ENCODE results near the gene MUC4.
"Not testable (repeated sequence)": the region's sequence is repeated elsewhere in the genome, so short reads cannot be mapped to it uniquely, and the experiment has no call there.

Gene MUC4

DNA sequence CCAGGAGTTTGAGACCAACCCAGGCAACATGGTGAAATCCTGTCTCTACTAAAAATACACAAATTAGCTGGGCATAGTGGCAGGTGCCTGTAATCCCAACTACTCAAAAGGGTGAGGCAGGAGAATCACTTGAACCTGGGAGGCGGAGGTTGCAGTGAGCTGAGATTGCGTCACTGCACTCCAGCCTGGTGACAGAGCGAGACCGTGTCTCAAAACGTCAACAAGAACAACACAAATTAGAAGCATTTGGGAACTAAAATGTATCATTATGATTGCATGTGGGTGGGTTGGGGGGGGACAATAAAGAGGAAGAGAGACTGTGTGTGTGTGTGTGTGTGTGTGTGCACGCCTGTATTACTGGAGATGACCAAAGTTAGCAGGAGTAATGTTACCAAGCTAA lies 73.9 kb downstream of the MUC4 start:
- not testable (repeated sequence) for DNase-seq (ENCODE audit: low spot score)

DNA sequence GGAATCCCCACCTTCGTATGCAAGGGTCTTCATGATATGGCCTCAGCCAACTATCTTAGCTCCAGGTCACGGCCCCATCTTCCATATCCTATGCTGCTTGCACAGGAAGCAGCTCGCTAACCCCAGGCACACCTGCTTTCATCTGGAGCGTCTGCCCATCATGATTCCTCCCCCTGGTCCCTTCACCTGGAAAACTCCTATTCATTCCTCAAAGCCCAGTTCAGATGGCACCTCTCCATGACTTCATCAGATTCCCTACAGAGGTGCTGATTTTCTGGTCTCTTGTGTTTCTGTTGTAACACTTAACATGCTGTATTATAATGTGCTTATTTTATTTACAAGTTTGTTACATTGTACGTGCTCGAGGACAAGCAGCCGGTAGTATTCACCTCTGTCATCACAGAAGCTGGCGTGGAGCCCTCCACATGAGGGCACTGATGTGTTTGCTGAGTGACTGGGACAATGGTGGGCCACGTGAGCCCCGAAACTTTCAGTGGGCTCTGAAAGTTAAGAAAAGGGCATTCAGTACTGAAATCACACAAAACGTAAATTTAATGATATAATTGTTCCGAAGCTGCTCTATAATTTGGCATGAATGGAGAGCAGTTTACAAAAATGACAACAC lies 74.8 kb downstream of the MUC4 start:
- DNase-seq (ENCODE audit: low spot score) = peak; percentile 31

DNA sequence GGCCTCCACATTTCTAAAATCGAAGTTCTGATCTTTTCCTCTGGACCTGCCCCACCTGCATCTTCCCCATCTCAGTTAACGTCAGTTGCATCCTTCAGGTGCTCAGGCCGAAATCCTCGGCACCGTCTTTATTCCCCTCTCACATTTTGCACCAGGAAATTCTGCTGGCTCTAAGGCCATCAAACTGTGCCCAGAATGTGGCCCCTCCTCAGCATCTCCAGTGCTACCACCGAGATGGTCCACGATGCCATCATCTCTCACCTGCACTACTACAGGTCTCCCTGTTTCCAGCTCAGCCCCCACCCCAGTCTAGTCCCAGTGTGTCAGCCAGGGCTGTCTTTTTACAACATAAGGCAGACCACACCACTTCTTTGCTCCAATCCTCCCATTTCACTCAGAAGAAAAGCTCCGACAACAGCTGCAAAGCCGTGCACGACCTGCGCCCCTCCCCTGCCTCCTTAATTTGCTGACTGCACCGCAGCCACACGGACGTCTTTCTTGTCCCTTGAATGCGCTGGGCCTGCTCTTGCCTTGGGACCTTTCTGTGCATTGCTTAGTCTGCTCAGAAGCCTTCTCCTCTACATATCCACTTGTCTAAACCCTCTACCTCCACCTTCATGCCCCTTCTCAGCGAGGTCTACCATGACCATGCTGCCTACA lies 76.6 kb downstream of the MUC4 start:
- DNase-seq (ENCODE audit: low spot score) = peak; percentile 34

DNA sequence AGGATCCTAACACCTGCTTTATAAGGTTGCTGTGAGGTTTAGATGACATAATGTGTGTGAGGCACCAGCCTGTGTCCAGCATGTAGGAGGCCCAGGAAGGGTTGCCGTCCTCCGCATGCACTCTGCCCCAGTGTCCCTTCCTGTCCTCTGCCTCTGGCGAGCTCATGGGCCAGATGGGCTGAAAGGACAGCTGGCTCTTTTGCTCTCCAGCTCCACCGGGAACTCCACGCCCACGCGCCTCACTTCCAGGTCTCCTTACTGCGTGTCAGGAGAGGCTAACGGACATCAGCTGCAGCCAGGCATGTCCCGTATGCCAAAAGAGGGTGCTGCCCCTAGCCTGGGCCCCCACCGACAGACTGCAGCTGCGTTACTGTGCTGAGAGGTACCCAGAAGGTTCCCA lies 78.8 kb downstream of the MUC4 start:
- peak; percentile 55 for DNase-seq (ENCODE audit: low spot score)

DNA sequence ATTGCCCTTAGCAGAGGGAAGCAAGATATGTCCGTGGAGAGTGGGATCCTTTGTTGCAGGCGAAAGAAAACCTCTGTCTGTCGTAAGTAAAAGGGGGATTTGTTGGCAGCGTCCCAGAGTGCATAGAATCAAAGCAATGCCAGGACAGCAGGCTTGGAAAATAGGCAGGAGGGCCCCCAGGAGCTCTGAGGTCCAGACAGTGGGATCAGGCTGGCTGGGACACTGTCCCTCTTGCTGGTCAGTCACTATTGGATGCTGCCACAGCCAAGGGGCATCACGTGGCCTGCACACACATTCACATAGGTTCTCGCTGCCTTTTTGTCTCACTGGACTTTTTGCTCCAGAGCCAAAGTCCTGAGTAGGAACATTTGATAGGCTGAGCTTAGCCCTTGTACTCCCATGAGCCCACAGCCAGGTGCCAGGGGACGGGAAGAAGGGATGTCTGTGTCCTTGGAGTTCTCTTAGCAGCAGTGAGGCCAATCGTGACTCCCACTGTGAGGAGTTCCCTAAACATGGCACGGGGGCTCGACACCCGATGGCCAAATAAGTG lies 80.3 kb downstream of the MUC4 start:
- DNase-seq (ENCODE audit: low spot score) = peak; percentile 44

DNA sequence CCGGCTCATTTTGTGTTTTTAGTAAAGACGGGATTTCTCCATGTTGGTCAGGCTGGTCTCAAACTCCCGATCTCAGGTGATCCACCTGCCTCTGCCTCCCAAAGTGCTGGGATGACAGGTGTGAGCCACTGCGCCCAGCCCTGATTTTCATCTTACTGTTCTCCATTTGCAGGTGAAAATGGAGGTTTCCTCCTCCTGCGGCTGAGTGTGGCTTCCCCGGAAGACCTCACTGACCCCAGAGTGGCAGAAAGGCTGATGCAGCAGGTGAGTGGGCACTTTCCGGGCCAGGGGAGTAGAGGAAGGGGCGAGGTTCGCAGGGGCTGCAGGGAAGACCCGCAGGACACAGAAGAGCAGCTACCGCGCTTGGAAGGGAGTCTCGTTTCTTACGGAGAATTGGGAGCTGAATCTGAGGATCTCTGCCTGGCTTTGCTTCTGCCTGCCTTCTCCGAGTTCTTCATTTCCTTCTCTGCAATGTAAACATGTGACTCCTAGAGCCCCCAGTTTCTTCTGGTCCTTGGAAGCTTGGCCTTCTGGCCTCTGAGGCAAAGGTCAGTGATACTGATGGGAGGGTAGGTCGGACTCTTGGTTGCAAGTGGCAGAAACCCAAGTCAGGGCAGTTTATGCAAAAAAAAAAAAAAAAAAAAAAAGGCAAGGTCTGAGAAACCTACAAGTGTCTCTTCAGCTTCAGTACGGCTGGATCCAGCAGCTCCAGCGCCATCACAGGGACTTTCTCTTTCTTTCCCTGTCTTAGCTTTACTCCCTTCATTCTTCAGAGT lies 82.1 kb downstream of the MUC4 start:
- DNase-seq (ENCODE audit: low spot score) = peak; percentile 45

DNA sequence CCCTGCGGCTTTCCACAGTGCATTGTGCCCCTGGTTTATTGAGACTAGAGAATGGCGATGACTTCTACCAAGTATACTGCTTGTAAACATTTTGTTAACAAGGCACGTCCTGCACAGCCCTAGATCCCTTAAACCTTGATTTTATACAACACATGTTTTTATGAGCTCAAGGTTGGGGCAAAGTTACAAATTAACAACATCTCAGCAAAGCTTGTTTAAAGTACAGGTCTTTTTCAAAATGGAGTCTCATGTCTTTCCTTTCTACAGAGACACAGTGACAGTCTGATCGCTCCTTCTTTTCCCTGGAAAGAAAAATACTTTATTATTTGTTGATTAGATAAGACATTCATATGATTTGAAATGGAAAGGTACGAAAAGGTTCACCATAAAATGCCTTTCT lies 82.9 kb downstream of the MUC4 start:
- DNase-seq (ENCODE audit: low spot score) = not testable (repeated sequence)

DNA sequence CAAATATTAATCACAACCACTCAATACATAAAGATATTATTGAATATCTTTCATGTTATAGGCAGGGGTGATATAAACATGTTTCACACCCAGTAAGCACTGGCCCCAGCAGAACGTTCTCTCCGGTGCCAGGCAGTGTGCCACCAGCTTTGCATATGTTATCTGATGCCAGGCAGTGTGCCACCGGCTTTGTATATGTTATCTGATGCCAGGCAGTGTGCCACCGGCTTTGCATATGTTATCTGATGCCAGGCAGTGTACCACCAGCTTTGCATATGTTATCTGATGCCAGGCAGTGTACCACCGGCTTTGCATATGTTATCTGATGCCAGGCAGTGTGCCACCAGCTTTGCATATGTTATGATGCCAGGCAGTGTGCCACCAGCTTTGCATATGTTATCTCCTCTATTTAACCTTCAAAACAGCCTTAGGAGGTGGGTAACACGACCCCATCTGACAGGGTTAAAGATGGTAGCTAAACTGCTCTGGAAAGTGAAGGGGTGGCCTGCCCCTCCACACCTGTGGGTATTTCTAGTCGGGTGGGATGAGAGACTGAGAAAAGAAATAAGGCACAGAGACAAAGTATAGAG lies 84.0 kb downstream of the MUC4 start:
- peak; percentile 36 for DNase-seq (ENCODE audit: low spot score)

DNA sequence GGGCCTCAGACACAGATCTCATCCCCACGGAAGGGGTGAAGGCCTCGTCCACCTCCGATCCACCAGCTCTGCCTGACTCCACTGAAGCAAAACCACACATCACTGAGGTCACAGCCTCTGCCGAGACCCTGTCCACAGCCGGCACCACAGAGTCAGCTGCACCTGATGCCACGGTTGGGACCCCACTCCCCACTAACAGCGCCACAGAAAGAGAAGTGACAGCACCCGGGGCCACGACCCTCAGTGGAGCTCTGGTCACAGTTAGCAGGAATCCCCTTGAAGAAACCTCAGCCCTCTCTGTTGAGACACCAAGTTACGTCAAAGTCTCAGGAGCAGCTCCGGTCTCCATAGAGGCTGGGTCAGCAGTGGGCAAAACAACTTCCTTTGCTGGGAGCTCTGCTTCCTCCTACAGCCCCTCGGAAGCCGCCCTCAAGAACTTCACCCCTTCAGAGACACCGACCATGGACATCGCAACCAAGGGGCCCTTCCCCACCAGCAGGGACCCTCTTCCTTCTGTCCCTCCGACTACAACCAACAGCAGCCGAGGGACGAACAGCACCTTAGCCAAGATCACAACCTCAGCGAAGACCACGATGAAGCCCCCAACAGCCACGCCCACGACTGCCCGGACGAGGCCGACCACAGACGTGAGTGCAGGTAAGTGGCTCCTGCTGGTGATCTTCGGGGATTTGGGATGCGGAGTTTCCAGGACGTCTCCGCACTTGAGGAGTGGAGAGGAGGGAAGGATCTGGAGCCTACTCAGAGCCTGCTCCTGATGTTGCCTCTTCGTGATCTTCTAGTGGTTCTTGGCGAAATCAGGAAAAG lies 85.6 kb downstream of the MUC4 start:
- DNase-seq (ENCODE audit: low spot score) = peak; percentile 24

DNA sequence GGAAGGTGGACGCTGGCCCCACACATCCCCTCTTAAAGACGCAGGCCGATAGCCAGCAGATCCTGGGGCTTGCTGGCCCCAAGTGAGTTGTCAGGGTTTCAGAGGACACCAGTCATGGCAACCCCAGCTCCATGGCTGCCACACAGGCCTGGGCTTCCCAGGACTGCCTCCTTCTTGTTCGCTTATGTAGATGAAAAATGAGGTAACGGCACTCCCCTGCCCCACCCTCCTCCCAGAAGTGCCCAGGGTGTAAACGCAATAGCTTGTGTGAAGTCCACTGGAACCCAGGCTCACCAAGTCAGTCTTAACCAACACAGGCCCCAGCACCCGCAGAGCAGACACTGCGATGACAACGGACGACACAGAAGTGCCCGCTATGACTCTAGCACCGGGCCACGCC lies 87.4 kb downstream of the MUC4 start:
- DNase-seq (ENCODE audit: low spot score) = not testable (repeated sequence)

DNA sequence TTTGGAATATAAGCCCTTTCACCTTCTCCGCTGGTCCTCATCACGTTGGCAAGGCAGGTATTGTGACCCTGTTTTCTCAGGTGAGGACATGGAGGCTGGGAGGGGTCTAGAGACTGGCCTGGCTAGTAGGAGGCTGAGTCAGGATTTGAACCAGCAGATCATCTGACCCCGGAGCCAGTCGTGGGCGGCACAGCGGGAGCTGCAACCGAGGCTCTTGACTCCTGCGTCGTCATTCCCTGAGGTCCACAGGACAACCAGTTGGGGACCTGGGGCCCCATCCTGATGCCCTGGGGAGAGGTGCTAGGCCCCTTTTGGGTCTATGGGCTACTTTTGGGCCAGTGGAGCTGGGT lies 88.8 kb downstream of the MUC4 start:
- DNase-seq (ENCODE audit: low spot score) = peak; percentile 23

DNA sequence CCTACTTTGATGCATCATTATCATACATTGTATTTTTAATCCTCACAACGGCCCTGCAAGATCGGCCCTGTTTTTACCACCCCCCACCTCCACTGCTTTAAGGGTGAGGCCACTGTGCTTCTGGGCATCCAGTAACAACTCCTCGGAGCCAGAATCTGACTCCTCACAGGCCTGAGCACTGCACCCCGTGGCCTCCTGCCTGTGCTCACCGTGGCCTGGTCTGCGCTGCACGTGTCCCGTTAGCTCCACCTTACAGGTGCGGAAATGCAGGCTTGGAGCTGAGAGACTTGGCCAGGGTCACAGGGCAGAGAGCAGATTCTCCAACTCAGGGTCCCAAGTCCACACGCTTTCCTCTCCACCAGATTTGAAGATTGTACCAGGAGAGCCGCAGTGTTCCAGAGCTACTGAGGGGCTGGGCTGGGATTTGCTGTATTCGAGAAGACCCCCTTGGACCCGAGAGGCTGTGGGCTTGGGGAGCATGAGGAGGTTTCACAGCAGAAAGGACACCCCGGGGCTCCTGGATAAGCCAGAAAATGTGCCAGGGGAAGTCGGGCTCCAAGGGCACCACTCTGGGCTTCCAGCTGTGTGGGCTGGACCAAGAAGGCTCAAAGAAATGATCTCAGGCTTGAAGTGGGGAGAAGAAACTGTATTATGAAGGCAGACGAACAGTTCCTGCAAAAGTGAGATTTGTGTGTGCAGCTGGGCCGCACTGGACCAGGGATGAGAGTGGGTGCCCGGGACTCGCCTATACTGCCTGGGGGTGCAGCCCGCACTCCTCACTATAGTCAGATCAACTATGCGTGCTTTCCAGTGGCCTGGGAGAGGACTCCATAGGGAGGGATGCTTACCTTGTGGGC lies 89.4 kb downstream of the MUC4 start:
- peak; percentile 33 for DNase-seq (ENCODE audit: low spot score)

DNA sequence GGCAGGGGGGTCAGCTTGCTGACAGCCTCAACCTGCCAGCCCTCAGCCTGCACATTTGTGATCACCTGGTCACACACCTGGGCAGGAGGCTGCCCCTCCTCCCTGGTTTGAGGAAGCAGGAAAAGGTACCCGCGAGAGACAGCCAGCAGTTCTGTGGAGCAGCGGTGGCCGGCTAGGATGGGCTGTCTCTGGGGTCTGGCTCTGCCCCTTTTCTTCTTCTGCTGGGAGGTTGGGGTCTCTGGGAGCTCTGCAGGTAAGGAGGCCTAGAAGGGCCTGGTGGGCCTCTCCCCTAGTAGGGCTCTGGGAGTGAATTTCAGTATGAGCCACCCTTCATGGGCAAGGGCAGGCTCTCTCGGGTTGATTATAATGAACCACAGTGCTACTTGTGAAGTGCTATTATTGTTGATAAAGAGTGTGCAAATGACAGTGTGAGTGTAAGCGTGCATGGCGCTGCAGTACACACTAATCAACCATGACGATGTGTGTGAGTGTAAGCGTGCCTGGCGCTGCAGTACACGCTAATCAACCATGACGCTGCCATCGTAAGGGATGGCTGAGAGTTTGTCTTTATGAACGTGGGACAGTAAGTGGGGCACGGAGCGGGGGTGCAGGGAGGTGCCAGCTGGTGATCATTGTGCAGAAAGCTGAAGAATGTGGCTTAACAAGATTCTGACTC lies 90.8 kb downstream of the MUC4 start, which contains the start of gene MUC20:
TSS of gene MUC20 (plus strand) at position 148 of the 676 bp plus-strand sequence. CDS start at position 178, 30 bp downstream.
- peak; percentile 51 for DNase-seq (ENCODE audit: low spot score)

DNA sequence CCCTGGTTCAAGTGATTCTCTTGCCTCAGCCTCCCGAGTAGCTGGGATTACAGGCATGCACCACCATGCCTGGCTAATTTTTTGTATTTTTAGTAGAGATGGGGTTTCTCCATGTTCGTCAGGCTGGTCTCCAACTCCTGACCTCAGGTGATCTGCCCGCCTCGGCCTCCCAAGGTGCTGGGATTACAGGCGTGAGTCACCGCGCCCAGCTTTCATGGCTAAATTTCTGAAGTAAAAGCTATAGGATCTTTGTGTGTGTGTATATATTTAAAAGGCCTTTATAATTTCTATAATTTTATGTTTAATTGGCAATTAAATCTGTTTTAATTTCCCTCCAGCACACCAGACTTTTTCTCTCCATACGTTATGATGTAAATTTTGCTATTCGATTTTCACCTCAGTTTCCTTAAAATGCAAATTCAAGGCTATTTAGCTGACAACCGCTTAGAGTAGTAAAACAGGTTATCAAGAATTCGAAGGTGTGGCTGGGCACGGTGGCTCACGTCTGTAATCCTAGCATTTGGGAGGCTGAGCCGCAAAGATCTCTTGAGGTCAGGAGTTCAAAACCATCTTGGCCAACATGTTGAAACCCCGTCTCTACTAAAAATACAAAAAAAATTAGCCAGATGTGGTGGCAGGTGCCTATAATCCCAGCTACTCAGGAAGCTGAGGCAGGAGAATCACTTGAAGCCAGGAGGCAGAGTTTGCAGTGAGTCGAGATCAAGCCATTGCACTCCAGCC lies 92.0 kb downstream of the MUC4 start:
- DNase-seq (ENCODE audit: low spot score) = not testable (repeated sequence)

DNA sequence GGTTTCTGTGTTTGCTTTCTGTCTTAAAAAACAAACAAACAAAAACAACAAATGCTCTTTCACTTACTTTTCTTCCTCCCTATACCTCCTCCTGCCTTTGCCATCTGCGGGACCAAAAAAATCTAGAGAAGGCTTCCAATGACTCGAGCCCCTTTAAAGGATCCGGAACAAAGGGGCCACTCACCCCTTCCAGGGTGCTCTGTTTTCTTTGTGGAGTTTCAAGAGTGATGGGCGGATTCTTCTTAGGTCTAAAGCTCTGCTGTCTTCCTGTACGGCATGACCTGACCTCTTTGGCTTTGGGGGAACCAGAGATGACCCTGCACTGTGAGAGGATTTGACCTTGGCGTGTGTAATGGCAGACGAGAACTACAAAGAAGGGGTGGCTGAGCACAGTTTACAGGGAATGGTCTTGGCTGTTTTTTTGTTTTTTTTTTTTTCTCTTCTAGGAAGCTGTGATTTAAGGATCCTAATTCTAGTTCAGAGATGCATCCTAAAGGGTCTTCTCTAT lies 93.2 kb downstream of the MUC4 start:
- DNase-seq (ENCODE audit: low spot score) = peak; percentile 32

DNA sequence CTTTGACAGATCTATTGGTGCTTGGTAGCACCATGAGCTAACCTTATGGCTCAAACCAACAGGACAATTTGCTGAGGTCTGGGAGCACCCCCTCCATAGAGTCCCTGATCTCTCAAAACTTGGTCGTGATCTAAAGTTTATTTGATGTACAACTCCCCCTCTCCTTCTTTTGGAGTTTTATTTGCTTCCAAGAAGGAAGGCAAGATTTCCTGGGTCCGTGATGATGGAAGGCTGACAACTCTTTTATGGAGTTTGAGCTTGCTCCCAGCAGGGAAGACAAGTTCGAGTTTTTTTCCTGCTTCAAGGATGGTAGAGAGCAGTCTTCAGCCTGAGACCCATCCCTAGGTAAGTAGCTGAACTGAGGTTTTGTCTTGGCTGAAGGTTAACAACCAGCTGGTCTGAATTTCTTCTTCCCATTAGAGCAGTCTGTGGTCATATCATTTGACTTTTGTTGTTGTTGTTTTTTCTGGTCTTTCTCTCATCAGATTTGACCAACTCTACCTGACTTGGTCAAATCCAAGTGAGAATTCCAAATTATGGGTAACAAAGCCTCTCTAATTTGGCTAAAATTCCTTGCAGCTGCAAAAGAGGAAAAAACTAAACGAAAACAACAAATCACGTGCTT lies 93.8 kb downstream of the MUC4 start:
- DNase-seq (ENCODE audit: low spot score) = no peak

DNA sequence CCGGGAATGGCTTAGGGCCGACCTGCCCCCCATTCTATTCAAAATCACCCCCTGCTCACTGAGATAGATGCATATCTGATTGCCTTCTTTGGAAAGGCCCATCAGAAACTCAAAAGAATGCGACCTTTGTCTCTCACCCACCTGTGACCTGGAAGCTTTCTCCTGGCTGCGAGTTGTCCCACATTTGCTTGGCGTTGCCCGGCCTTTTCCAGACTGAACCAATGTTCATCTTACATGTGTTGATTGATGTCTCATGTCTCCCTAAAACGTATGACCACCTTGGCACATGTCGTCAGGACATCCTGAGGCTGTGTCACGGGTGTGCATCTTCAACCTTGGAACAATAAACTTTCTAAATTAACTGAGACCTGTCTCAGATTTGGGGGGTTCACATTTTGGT lies 94.3 kb downstream of the MUC4 start:
- DNase-seq (ENCODE audit: low spot score) = peak; percentile 27

DNA sequence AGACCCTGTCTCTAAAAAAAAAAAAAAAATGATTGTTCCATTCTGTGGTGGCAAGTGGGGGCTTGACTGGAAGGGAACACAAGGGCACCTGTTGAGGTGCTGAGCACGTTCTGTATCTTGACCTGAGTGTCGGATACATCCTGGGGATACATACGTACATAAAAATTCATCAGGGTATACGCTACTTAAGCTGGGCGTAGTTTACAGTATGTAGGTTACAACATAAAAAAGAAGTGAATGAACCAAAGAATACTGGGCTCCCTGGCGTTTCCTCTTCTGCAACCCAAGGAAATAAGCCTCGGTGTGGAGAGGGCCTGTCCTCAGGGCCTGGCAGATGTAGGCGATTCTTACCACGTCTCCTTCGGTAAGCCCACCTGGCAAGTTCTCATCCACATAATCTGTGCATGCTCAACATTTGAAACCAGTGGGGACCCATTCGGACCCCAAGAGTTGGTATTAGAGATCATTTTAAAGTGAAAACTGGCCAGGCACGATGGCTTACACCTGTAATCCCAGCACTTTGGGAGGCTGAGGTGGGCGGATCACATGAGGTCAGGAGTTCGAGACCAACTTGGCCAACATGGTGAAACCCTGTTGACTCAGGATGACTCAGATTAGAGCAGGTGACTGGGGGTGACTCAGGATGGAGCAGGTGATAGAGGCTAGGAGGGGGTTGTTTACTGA lies 96.0 kb downstream of the MUC4 start:
- DNase-seq (ENCODE audit: low spot score) = peak; percentile 48
